Dermis microvascular lymphatic vessel endothelial cell (primary cell): ENCODE results near the gene GMCL2. TPM values are rescaled to one million over a fixed set of nuclear protein-coding genes. Genes with fewer than 3 reads are reported as not detected.

Experiments used
- DNase-seq, 2 donors: peaks; one replicate each; pipeline versions ENCODE4 v3.0.0 to v3.0.0-alpha.2; 2010; ENCODE audit warnings: low read depth in 2 of 2
- total RNA-seq: library from RNA; depleted of rRNA; stranded (reverse); fragments of >200 nt; gene quantifications from 2 replicates; pipeline ENCODE4 v1.2.1, GENCODE V29; 2014

Gene GMCL2
- total RNA-seq, 1 donor from 2014 or later, result not detected

- no peak for DNase-seq
These were observed 4.9 kb downstream of the GMCL2 start for GRCh38 chr5:178182158-178182876.

- DNase-seq, result no peak
These were observed 6.9 kb downstream of the GMCL2 start for GRCh38 chr5:178180141-178180863.

- DNase-seq, result no peak
These were observed 9.6 kb downstream of the GMCL2 start for GRCh38 chr5:178177569-178177968.

GRCh38 chr5:178176791-178177190 is 10.4 kb downstream of the GMCL2 start:
- DNase-seq, result no peak

- DNase-seq, result no peak
These were observed 12.7 kb downstream of the GMCL2 start for GRCh38 chr5:178174456-178174855.

- no peak for DNase-seq
These were observed 16.7 kb downstream of the GMCL2 start for GRCh38 chr5:178170455-178170854.

GRCh38 chr5:178165581-178165980 is 21.6 kb downstream of the GMCL2 start:
- no peak for DNase-seq

- peak; percentile 47 to 71 for DNase-seq
These were observed 23.1 kb downstream of the GMCL2 start for GRCh38 chr5:178163772-178164735.

- DNase-seq, result no peak
These were observed 24.7 kb downstream of the GMCL2 start for GRCh38 chr5:178162481-178162880.

GRCh38 chr5:178160176-178160575 is 27.0 kb downstream of the GMCL2 start:
- no peak for DNase-seq

- DNase-seq, result no peak
These were observed 32.1 kb downstream of the GMCL2 start for GRCh38 chr5:178155065-178155464.

- peak; percentile 98 to 99 for DNase-seq
These were observed 33.4 kb downstream of the GMCL2 start, which contains the start of gene NHP2 for GRCh38 chr5:178153530-178154340. Gene NHP2 (minus strand): TSS chr5:178153885. CDS start chr5:178153817, 68 bp downstream.

- DNase-seq, result no peak
These were observed 34.4 kb downstream of the GMCL2 start for GRCh38 chr5:178152491-178153444.

GRCh38 chr5:178150977-178151734 is 36.0 kb downstream of the GMCL2 start:
- no peak for DNase-seq

GRCh38 chr5:178149199-178149932 is 37.8 kb downstream of the GMCL2 start:
- no peak for DNase-seq

GRCh38 chr5:178147406-178147805 is 39.8 kb downstream of the GMCL2 start:
- no peak for DNase-seq

GRCh38 chr5:178145965-178146820 is 41.0 kb downstream of the GMCL2 start:
- peak; percentile 53 to 68 for DNase-seq
